Liver (tissue), 3 donors: ENCODE data around the gene GCLM.

Experiments used
- EGR1 ChIP-seq, 2 donors: IDR thresholded peaks; 2 replicates each; pipeline ENCODE4 v1.6.1; 2016 to 2018; ENCODE audit warnings: antibody characterized with exemption in 2 of 2, low read depth in 2 of 2
- FOXA1 ChIP-seq: IDR thresholded peaks from 2 replicates; pipeline ENCODE4 v1.6.1; 2016; ENCODE audit warnings: antibody characterized with exemption
- RXRA ChIP-seq, 2 donors: IDR thresholded peaks; 2 replicates each; pipeline ENCODE4 v1.6.1; 2017 to 2018; ENCODE audit warnings: antibody characterized with exemption in 2 of 2, mild to moderate bottlenecking in 1 of 2
- SP1 ChIP-seq: IDR thresholded peaks from 2 replicates; pipeline ENCODE4 v1.6.1; 2018; ENCODE audit warnings: antibody characterized with exemption, mild to moderate bottlenecking
- TAF1 ChIP-seq: conservative IDR thresholded peaks from 2 replicates; pipeline ENCODE4 v1.6.1; 2016; ENCODE audit warnings: antibody characterized with exemption, mild to moderate bottlenecking
- YY1 ChIP-seq: IDR thresholded peaks from 2 replicates; pipeline ENCODE4 v1.6.1; 2016; ENCODE audit warnings: antibody characterized with exemption, mild to moderate bottlenecking
- TF ChIP-seq, protein P1 (sequence below): fragments of 150-350 bp; IDR thresholded peaks from 2 replicates; pipeline ENCODE4 v1.5.1; 2017; ENCODE audit warnings: improper control_type of control experiment, low read depth, low read length; ENCODE audit not compliant: missing input control
- TF ChIP-seq, protein P2 (sequence below): IDR thresholded peaks from 2 replicates; pipeline ENCODE4 v1.6.1; 2016; ENCODE audit warnings: antibody characterized with exemption, mild to moderate bottlenecking
- TF ChIP-seq, protein P3 (sequence below): IDR thresholded peaks from 2 replicates; pipeline ENCODE4 v1.6.1; 2016; ENCODE audit warnings: antibody characterized with exemption
- TF ChIP-seq, protein P4 (sequence below): IDR thresholded peaks from 2 replicates; pipeline ENCODE4 v1.6.1; 2016; ENCODE audit warnings: antibody characterized with exemption
- donor health status: healthy.
- donor health status: healthy.

DNA sequence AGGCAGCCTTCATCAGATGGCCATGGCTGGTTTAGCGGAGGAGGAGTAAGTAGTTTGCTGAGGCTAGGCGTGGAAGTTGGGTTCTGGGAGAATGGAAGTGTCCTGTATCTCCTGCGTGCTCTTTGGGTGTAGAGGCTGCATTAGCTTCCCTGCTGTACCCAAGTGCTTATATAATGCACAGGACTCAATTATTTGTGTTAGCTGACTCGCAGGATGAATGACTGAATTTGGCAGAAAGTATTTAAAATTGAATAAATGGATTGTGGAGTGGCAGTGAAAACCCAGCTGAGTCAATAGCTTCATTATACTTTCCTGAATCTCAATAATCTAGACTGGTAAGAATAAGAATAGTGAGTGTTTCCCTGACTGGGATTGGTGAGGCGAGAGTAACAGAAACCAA, 44.0 kb downstream of the GCLM start:
- TF ChIP-seq, protein P1, sequence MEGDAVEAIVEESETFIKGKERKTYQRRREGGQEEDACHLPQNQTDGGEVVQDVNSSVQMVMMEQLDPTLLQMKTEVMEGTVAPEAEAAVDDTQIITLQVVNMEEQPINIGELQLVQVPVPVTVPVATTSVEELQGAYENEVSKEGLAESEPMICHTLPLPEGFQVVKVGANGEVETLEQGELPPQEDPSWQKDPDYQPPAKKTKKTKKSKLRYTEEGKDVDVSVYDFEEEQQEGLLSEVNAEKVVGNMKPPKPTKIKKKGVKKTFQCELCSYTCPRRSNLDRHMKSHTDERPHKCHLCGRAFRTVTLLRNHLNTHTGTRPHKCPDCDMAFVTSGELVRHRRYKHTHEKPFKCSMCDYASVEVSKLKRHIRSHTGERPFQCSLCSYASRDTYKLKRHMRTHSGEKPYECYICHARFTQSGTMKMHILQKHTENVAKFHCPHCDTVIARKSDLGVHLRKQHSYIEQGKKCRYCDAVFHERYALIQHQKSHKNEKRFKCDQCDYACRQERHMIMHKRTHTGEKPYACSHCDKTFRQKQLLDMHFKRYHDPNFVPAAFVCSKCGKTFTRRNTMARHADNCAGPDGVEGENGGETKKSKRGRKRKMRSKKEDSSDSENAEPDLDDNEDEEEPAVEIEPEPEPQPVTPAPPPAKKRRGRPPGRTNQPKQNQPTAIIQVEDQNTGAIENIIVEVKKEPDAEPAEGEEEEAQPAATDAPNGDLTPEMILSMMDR: no peak
- TF ChIP-seq SP1 (no peak), RXRA (IDR thresholded peaks at IDR 0.05) (no peak), FOXA1 (no peak), TAF1 (no peak), YY1 (no peak), EGR1 (IDR thresholded peaks at IDR 0.05; ENCODE audit: low read depth in 2 of 2) (no peak)
- TF ChIP-seq, protein P2, sequence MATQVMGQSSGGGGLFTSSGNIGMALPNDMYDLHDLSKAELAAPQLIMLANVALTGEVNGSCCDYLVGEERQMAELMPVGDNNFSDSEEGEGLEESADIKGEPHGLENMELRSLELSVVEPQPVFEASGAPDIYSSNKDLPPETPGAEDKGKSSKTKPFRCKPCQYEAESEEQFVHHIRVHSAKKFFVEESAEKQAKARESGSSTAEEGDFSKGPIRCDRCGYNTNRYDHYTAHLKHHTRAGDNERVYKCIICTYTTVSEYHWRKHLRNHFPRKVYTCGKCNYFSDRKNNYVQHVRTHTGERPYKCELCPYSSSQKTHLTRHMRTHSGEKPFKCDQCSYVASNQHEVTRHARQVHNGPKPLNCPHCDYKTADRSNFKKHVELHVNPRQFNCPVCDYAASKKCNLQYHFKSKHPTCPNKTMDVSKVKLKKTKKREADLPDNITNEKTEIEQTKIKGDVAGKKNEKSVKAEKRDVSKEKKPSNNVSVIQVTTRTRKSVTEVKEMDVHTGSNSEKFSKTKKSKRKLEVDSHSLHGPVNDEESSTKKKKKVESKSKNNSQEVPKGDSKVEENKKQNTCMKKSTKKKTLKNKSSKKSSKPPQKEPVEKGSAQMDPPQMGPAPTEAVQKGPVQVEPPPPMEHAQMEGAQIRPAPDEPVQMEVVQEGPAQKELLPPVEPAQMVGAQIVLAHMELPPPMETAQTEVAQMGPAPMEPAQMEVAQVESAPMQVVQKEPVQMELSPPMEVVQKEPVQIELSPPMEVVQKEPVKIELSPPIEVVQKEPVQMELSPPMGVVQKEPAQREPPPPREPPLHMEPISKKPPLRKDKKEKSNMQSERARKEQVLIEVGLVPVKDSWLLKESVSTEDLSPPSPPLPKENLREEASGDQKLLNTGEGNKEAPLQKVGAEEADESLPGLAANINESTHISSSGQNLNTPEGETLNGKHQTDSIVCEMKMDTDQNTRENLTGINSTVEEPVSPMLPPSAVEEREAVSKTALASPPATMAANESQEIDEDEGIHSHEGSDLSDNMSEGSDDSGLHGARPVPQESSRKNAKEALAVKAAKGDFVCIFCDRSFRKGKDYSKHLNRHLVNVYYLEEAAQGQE: no peak
- TF ChIP-seq, protein P3, sequence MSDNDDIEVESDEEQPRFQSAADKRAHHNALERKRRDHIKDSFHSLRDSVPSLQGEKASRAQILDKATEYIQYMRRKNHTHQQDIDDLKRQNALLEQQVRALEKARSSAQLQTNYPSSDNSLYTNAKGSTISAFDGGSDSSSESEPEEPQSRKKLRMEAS: no peak
- TF ChIP-seq, protein P4, sequence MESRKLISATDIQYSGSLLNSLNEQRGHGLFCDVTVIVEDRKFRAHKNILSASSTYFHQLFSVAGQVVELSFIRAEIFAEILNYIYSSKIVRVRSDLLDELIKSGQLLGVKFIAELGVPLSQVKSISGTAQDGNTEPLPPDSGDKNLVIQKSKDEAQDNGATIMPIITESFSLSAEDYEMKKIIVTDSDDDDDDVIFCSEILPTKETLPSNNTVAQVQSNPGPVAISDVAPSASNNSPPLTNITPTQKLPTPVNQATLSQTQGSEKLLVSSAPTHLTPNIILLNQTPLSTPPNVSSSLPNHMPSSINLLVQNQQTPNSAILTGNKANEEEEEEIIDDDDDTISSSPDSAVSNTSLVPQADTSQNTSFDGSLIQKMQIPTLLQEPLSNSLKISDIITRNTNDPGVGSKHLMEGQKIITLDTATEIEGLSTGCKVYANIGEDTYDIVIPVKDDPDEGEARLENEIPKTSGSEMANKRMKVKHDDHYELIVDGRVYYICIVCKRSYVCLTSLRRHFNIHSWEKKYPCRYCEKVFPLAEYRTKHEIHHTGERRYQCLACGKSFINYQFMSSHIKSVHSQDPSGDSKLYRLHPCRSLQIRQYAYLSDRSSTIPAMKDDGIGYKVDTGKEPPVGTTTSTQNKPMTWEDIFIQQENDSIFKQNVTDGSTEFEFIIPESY: no peak
